ENCODE results near the gene CTSE. TPM values are rescaled to one million over a fixed set of nuclear protein-coding genes. Genes with fewer than 3 reads are reported as not detected.
"Not testable (repeated sequence)": the region's sequence is repeated elsewhere in the genome, so short reads cannot be mapped to it uniquely, and the experiment has no call there.

Gene CTSE
- total RNA-seq, 1 donor from 2014 or later: not detected

DNA sequence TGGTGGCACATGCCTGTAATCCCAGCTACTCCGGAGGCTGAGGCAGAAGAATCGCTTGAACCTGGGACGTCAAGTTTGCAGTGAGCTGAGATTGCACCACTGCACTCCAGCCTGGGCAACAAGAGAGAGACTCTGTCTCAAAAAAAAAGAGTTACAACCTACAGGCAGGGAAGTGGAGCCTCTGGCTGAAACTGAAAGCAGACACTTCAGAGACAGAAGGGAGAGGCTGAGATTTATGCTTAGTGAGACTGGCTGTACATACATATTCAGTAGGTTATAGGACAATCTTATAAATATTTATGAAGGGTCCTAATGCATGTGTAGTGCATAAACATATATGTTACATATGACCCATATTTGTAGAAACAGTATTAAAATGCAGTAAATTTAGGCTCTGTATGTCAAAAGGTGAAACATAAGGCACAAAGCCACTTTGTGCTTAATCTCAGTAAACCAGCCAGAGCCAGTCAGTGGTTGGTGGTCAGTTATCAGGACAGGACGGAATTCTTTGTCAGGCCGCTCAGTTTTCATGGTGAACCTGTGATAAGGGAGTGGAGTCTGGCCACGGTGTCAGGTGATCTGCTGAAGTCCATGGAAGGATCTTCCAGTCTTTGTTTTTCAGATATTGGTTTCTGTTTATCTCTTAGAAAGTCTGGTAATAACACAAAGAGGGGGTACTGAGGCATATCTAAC, 42.9 kb upstream of the CTSE start:
- Mint-ChIP-seq H3K36me3 (ENCODE audit: low read depth) (peaks cover 73% of the 10 kb centered on the region), H3K9me3 (no peaks in the 10 kb centered on the region), H3K4me1 (peaks cover 57% of the 10 kb centered on the region), H3K27me3 (no peaks in the 10 kb centered on the region), H3K4me3 (peak overlapping the region; percentile 73), H3K27ac (peak overlapping the region; percentile 85)
- CTCF ChIA-PET: interaction anchor here (1.2 to 1.9 kb wide), 3 partner anchors 36 to 39 kb away, joined by 5 to 18 read pairs (median 5); no protein-coding TSS in a partner anchor
- TF ChIP-seq, protein P1, sequence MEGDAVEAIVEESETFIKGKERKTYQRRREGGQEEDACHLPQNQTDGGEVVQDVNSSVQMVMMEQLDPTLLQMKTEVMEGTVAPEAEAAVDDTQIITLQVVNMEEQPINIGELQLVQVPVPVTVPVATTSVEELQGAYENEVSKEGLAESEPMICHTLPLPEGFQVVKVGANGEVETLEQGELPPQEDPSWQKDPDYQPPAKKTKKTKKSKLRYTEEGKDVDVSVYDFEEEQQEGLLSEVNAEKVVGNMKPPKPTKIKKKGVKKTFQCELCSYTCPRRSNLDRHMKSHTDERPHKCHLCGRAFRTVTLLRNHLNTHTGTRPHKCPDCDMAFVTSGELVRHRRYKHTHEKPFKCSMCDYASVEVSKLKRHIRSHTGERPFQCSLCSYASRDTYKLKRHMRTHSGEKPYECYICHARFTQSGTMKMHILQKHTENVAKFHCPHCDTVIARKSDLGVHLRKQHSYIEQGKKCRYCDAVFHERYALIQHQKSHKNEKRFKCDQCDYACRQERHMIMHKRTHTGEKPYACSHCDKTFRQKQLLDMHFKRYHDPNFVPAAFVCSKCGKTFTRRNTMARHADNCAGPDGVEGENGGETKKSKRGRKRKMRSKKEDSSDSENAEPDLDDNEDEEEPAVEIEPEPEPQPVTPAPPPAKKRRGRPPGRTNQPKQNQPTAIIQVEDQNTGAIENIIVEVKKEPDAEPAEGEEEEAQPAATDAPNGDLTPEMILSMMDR (IDR thresholded peaks at IDR 0.05): no peak
- intact Hi-C loops (cut with micrococcal nuclease): loop anchor here (1.0 to 2.0 kb wide), 3 partner anchors 16 to 40 kb away; no protein-coding TSS in a partner anchor
- DNase-seq (no peak), ATAC-seq (ENCODE audit: low read depth) (peak; percentile 78)
- POLR2A ChIA-PET: interaction anchor here (0.8 to 2.2 kb wide), 10 partner anchors 12 to 294 kb away, joined by 3 to 13 read pairs (median 7); no protein-coding TSS in a partner anchor

GRCh38 chr1:206065547-206066145, 42.0 kb upstream of the CTSE start:
- ChIA-PET POLR2A (interaction anchor here (2.2 kb wide), 1 partner anchor 15 kb away, joined by 13 read pairs; no protein-coding TSS in a partner anchor), CTCF (interaction anchor here (1.9 kb wide), 1 partner anchor 35 kb away, joined by 5 read pairs; no protein-coding TSS in a partner anchor)
- H3K9me3 Mint-ChIP-seq: no peaks in the 10 kb centered on the region
- intact Hi-C loops (cut with micrococcal nuclease): loop anchor here (1.0 to 2.0 kb wide), 3 partner anchors 15 to 41 kb away; no protein-coding TSS in a partner anchor
- H3K4me1 Mint-ChIP-seq: peaks cover 65% of the 10 kb centered on the region
- ATAC-seq (ENCODE audit: low read depth): no peak
- peak overlapping the region; percentile 85 for H3K27ac Mint-ChIP-seq
- H3K36me3 Mint-ChIP-seq (ENCODE audit: low read depth): peaks cover 73% of the 10 kb centered on the region
- TF ChIP-seq, protein P1 (IDR thresholded peaks at IDR 0.05): no peak
- no peak overlapping the region for H3K4me3 Mint-ChIP-seq
- DNase-seq: no peak
- no peaks in the 10 kb centered on the region for H3K27me3 Mint-ChIP-seq

DNA sequence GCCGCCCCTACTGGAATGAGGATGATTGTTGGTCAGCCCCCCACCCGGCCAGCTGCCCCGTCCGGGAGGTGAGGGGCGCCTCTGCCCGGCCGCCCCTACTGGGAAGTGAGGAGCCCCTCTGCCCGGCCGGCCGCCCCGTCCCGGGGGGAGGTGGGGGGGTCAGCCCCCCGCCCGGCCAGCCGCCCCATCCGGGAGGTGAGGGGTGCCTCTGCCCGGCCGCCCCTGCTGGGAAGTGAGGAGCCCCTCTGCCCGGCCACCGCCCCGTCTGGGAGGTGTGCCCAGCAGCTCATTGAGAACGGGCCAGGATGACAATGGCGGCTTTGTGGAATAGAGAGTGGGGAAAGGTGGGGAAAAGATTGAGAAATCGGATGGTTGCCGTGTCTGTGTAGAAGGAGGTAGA, 40.8 kb upstream of the CTSE start:
- H3K27me3 Mint-ChIP-seq; intact Hi-C loops (cut with micrococcal nuclease); H3K4me3 Mint-ChIP-seq; H3K27ac Mint-ChIP-seq; DNase-seq; H3K9me3 Mint-ChIP-seq; POLR2A ChIA-PET; ATAC-seq (ENCODE audit: low read depth): not testable (repeated sequence)
- Mint-ChIP-seq H3K4me1 (peaks cover 76% of the 10 kb centered on the region), H3K36me3 (ENCODE audit: low read depth) (peaks cover 77% of the 10 kb centered on the region)
- CTCF ChIA-PET: interaction anchor here (1.9 kb wide), 1 partner anchor 34 kb away, joined by 5 read pairs; no protein-coding TSS in a partner anchor

DNA sequence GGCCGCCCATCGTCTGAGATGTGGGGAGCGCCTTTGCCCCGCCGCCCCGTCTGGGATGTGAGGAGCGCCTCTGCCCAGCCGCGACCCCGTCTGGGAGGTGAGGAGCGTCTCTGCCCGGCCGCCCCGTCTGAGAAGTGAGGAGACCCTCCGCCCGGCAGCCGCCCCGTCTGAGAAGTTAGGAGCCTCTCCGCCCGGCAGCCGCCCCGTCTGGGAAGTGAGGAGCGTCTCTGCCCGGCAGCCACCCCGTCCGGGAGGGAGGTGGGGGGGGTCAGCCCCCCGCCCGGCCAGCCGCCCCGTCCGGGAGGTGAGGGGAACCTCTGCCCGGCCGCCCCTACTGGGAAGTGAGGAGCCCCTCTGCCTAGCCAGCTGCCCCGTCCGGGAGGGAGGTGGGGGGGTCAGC, 40.3 kb upstream of the CTSE start:
- H3K27ac Mint-ChIP-seq; intact Hi-C loops (cut with micrococcal nuclease); ATAC-seq (ENCODE audit: low read depth); H3K4me3 Mint-ChIP-seq; POLR2A ChIA-PET; DNase-seq; H3K27me3 Mint-ChIP-seq; H3K9me3 Mint-ChIP-seq; CTCF ChIA-PET: not testable (repeated sequence)
- Mint-ChIP-seq H3K4me1 (peaks cover 77% of the 10 kb centered on the region), H3K36me3 (ENCODE audit: low read depth) (peaks cover 78% of the 10 kb centered on the region)

GRCh38 chr1:206062464-206062863, 38.8 kb upstream of the CTSE start:
- Mint-ChIP-seq H3K4me1 (peaks cover 77% of the 10 kb centered on the region), H3K36me3 (ENCODE audit: low read depth) (peaks cover 79% of the 10 kb centered on the region), H3K27ac (peak overlapping the region; percentile 68), H3K4me3 (no peak overlapping the region), H3K27me3 (no peaks in the 10 kb centered on the region), H3K9me3 (no peaks in the 10 kb centered on the region)
- POLR2A ChIA-PET: no interaction called here
- CTCF ChIA-PET: interaction anchor here (1.3 kb wide), 1 partner anchor 38 kb away, joined by 3 read pairs; no protein-coding TSS in a partner anchor
- no peak for DNase-seq
- intact Hi-C loops (cut with micrococcal nuclease): no loop called here
- TF ChIP-seq, protein P1 (IDR thresholded peaks at IDR 0.05): no peak
- no peak for ATAC-seq (ENCODE audit: low read depth)

DNA sequence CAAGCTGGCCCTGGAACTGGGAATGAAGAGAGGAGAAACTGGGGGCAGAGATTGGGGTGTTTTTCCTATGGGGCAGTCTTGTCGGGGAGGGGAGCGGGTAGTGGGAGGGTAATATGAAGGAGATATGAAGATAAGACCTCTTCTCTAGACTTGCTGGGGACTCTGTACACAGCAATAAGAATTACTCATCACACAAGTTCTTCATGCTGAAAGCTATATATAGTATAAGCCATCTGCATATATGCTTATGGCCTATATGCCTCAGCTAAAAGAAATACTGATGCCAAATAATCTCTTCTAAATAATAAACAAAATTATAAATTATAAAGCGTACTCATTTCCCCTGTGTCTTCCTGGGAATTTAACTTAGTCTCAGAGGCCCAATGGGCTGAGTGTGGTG, 37.1 kb upstream of the CTSE start:
- TF ChIP-seq, protein P1 (IDR thresholded peaks at IDR 0.05): no peak
- CTCF ChIA-PET: interaction anchor here (0.9 to 3.0 kb wide), 3 partner anchors 31 to 83 kb away, joined by 3 to 18 read pairs (median 3); no protein-coding TSS in a partner anchor
- H3K27ac Mint-ChIP-seq: peak overlapping the region; percentile 68

More for the DNA sequence above, 37.1 kb upstream of the CTSE start:
- DNase-seq (no peak), ATAC-seq (ENCODE audit: low read depth) (no peak)
- peak overlapping the region; percentile 24 for H3K4me3 Mint-ChIP-seq
- intact Hi-C loops (cut with micrococcal nuclease): no loop called here
- no peaks in the 10 kb centered on the region for H3K27me3 Mint-ChIP-seq
- POLR2A ChIA-PET: interaction anchor here (0.5 to 2.1 kb wide), 8 partner anchors 10 to 1548 kb away, joined by 3 to 6 read pairs (median 4); no protein-coding TSS in a partner anchor
- peaks cover 75% of the 10 kb centered on the region for H3K4me1 Mint-ChIP-seq
- peaks cover 82% of the 10 kb centered on the region for H3K36me3 Mint-ChIP-seq (ENCODE audit: low read depth)
- no peaks in the 10 kb centered on the region for H3K9me3 Mint-ChIP-seq
